Measurements from ENCODE around the gene RHOU.
"Not testable (repeated sequence)": the region's sequence is repeated elsewhere in the genome, so short reads cannot be mapped to it uniquely, and the experiment has no call there.

RHOU gene

GRCh38 chr1:228763561-228763960 is 28.3 kb downstream of the RHOU start:
- no peak for DNase-seq

GRCh38 chr1:228765168-228765946 is 30.1 kb downstream of the RHOU start:
- no peak for DNase-seq

GRCh38 chr1:228766788-228767187 is 31.5 kb downstream of the RHOU start:
- DNase-seq, result no peak

GRCh38 chr1:228767636-228768354 is 32.5 kb downstream of the RHOU start:
- DNase-seq, result no peak

GRCh38 chr1:228768355-228769000 is 33.2 kb downstream of the RHOU start:
- no peak for DNase-seq

GRCh38 chr1:228770779-228771223 is 35.5 kb downstream of the RHOU start:
- no peak for DNase-seq

- no peak for DNase-seq
Measured at GRCh38 chr1:228772516-228773212, 37.4 kb downstream of the RHOU start.

- not testable (repeated sequence) for DNase-seq
Measured at GRCh38 chr1:228775946-228776345, 40.7 kb downstream of the RHOU start.

- no peak for DNase-seq
Measured at GRCh38 chr1:228776449-228776848, 41.2 kb downstream of the RHOU start.

GRCh38 chr1:228777236-228777635 is 42.0 kb downstream of the RHOU start:
- no peak for DNase-seq

GRCh38 chr1:228778026-228778425 is 42.7 kb downstream of the RHOU start:
- DNase-seq, result no peak

GRCh38 chr1:228778466-228778865 is 43.2 kb downstream of the RHOU start:
- no peak for DNase-seq

GRCh38 chr1:228778961-228779360 is 43.7 kb downstream of the RHOU start:
- no peak for DNase-seq

GRCh38 chr1:228781161-228781808 is 46.0 kb downstream of the RHOU start:
- no peak for DNase-seq

GRCh38 chr1:228781809-228782661 is 46.8 kb downstream of the RHOU start:
- no peak for DNase-seq

GRCh38 chr1:228782662-228783417 is 47.6 kb downstream of the RHOU start:
- no peak for DNase-seq

GRCh38 chr1:228783418-228784040 is 48.2 kb downstream of the RHOU start:
- no peak for DNase-seq

GRCh38 chr1:228784181-228784580 is 48.9 kb downstream of the RHOU start:
- no peak for DNase-seq

GRCh38 chr1:228785366-228786330 is 50.4 kb downstream of the RHOU start:
- DNase-seq, result no peak
